ENCODE data around the gene DPPA5.
"Not testable (repeated sequence)": the region's sequence is repeated elsewhere in the genome, so short reads cannot be mapped to it uniquely, and the experiment has no call there.

Gene DPPA5

GRCh38 chr6:73353636-73354593 is at the start of gene DPPA5:
Gene DPPA5, minus strand, starts transcription at chr6:73354276. Its CDS starts 51 bp downstream, at chr6:73354225.
- DNase-seq (ENCODE audit: low read depth in 2 of 2, low spot score in 1 of 2): no peak

GRCh38 chr6:73400656-73401055 is 46.6 kb upstream of the DPPA5 start:
- DNase-seq (ENCODE audit: low read depth in 2 of 2, low spot score in 1 of 2): no peak

- no peak for DNase-seq (ENCODE audit: low read depth in 2 of 2, low spot score in 1 of 2)
Measured at GRCh38 chr6:73395875-73396274, 41.8 kb upstream of the DPPA5 start.

GRCh38 chr6:73394577-73395354 is 40.7 kb upstream of the DPPA5 start, which contains the start of gene DDX43:
Gene DDX43, plus strand, starts transcription at chr6:73394828. Its CDS starts 78 bp downstream, at chr6:73394906.
- DNase-seq (ENCODE audit: low read depth in 2 of 2, low spot score in 1 of 2): no peak

GRCh38 chr6:73393278-73393677 is 39.2 kb upstream of the DPPA5 start:
- no peak for DNase-seq (ENCODE audit: low read depth in 2 of 2, low spot score in 1 of 2)

GRCh38 chr6:73392188-73392587 is 38.1 kb upstream of the DPPA5 start:
- not testable (repeated sequence) for DNase-seq (ENCODE audit: low read depth in 2 of 2, low spot score in 1 of 2)

GRCh38 chr6:73391675-73392074 is 37.6 kb upstream of the DPPA5 start:
- DNase-seq (ENCODE audit: low read depth in 2 of 2, low spot score in 1 of 2): no peak

GRCh38 chr6:73389854-73390253 is 35.8 kb upstream of the DPPA5 start:
- DNase-seq (ENCODE audit: low read depth in 2 of 2, low spot score in 1 of 2): no peak

- DNase-seq (ENCODE audit: low read depth in 2 of 2, low spot score in 1 of 2): peak; percentile 22 to 30
Measured at GRCh38 chr6:73388800-73389512, 34.9 kb upstream of the DPPA5 start.

- no peak for DNase-seq (ENCODE audit: low read depth in 2 of 2, low spot score in 1 of 2)
Measured at GRCh38 chr6:73388433-73388799, 34.3 kb upstream of the DPPA5 start.

- no peak for DNase-seq (ENCODE audit: low read depth in 2 of 2, low spot score in 1 of 2)
Measured at GRCh38 chr6:73382462-73383113, 28.5 kb upstream of the DPPA5 start.

- not testable (repeated sequence) for DNase-seq (ENCODE audit: low read depth in 2 of 2, low spot score in 1 of 2)
Measured at GRCh38 chr6:73381531-73381930, 27.5 kb upstream of the DPPA5 start.

- no peak for DNase-seq (ENCODE audit: low read depth in 2 of 2, low spot score in 1 of 2)
Measured at GRCh38 chr6:73377225-73377624, 23.1 kb upstream of the DPPA5 start.

- no peak for DNase-seq (ENCODE audit: low read depth in 2 of 2, low spot score in 1 of 2)
Measured at GRCh38 chr6:73375216-73375615, 21.1 kb upstream of the DPPA5 start.

GRCh38 chr6:73372516-73372915 is 18.4 kb upstream of the DPPA5 start:
- no peak for DNase-seq (ENCODE audit: low read depth in 2 of 2, low spot score in 1 of 2)

- no peak for DNase-seq (ENCODE audit: low read depth in 2 of 2, low spot score in 1 of 2)
Measured at GRCh38 chr6:73371984-73372383, 17.9 kb upstream of the DPPA5 start.

GRCh38 chr6:73369563-73369962 is 15.5 kb upstream of the DPPA5 start, which contains the start of gene OOEP:
Gene OOEP, minus strand, starts transcription at chr6:73369897. Its CDS starts 105 bp downstream, at chr6:73369792.
- no peak for DNase-seq (ENCODE audit: low read depth in 2 of 2, low spot score in 1 of 2)

GRCh38 chr6:73369157-73369556 is 15.1 kb upstream of the DPPA5 start:
- DNase-seq (ENCODE audit: low read depth in 2 of 2, low spot score in 1 of 2): no peak

GRCh38 chr6:73368675-73369074 is 14.6 kb upstream of the DPPA5 start:
- no peak for DNase-seq (ENCODE audit: low read depth in 2 of 2, low spot score in 1 of 2)

- no peak for DNase-seq (ENCODE audit: low read depth in 2 of 2, low spot score in 1 of 2)
Measured at GRCh38 chr6:73367761-73368355, 13.8 kb upstream of the DPPA5 start.
